Neural cell (in vitro differentiated cells): ENCODE data around the gene KCNE3. TPM values are rescaled to one million over a fixed set of nuclear protein-coding genes. Genes with fewer than 3 reads are reported as not detected.

Source experiments
- H2AFZ ChIP-seq: fragments of 200-600, 300-800 bp; sonication (generic), shearing (Covaris generic); 2 replicates; pipeline ENCODE4 v1.6.0; 2014; ENCODE audit warnings: low read depth, mild to moderate bottlenecking, antibody characterized with exemption, low read length, moderate library complexity
- H3F3A ChIP-seq: fragments of 200-600 bp; shearing (Covaris generic); 2 replicates; pipeline ENCODE4 v1.6.1; 2016; ENCODE audit warnings: mild to moderate bottlenecking, moderate library complexity, mixed read lengths, antibody characterized with exemption, low read length; ENCODE audit not compliant: insufficient read depth, poor library complexity, severe bottlenecking
- H3K27ac ChIP-seq: fragments of 200-600, 300-800 bp; sonication (generic), shearing (Covaris generic); 2 replicates; pipeline ENCODE4 v1.5.1; 2014; ENCODE audit warnings: mild to moderate bottlenecking, low read length, moderate library complexity
- H3K27me3 ChIP-seq: fragments of 300-800, 200-600 bp; sonication (generic), shearing (Covaris generic); 2 replicates; pipeline ENCODE4 v1.6.0; 2014; ENCODE audit warnings: mild to moderate bottlenecking, low read depth, low read length, moderate library complexity; ENCODE audit not compliant: insufficient read depth
- H3K36me3 ChIP-seq: fragments of 300-800, 200-600 bp; sonication (generic), shearing (Covaris generic); 2 replicates; pipeline ENCODE4 v1.5.1; 2014; ENCODE audit warnings: mild to moderate bottlenecking, antibody characterized with exemption, low read length, moderate library complexity; ENCODE audit not compliant: insufficient read depth
- H3K4me2 ChIP-seq: fragments of 300-800, 200-600 bp; sonication (generic), shearing (Covaris generic); 2 replicates; pipeline ENCODE4 v1.6.0; 2014; ENCODE audit warnings: mild to moderate bottlenecking, low read length
- H3K4me3 ChIP-seq: fragments of 300-800, 200-600 bp; sonication (generic), shearing (Covaris generic); 2 replicates; pipeline ENCODE4 v1.5.1; 2014; ENCODE audit warnings: mild to moderate bottlenecking, low read length, moderate library complexity
- H3K79me2 ChIP-seq: fragments of 200-600 bp; shearing (Covaris generic); replicated peaks from 2 replicates; pipeline ENCODE4 v1.6.0; 2014; ENCODE audit warnings: mild to moderate bottlenecking, low read length, moderate library complexity; ENCODE audit not compliant: insufficient read depth
- H3K9ac ChIP-seq: fragments of 300-800, 200-600 bp; sonication (generic), shearing (Covaris generic); 2 replicates; pipeline ENCODE4 v1.6.1; 2016; ENCODE audit warnings: mild to moderate bottlenecking, low read length, mixed read lengths
- H3K9me2 ChIP-seq: fragments of 200-600 bp; shearing (Covaris generic); 2 replicates; pipeline ENCODE4 v1.6.1; 2016; ENCODE audit warnings: mild to moderate bottlenecking, low read length, mixed read lengths; ENCODE audit not compliant: insufficient read depth
- H3K9me3 ChIP-seq: fragments of 200-600, 300-800 bp; sonication (generic), shearing (Covaris generic); 2 replicates; pipeline ENCODE4 v1.6.1; 2016; ENCODE audit warnings: mild to moderate bottlenecking, mixed run types, low read length, moderate library complexity, mixed read lengths
- H4K20me1 ChIP-seq: fragments of 200-600 bp; shearing (Covaris generic); 2 replicates; pipeline ENCODE4 v1.6.1; 2016; ENCODE audit warnings: mild to moderate bottlenecking, mixed run types; ENCODE audit not compliant: insufficient read depth
- CTCF ChIP-seq: fragments of 450-650 bp; IDR thresholded peaks from 2 replicates; pipeline ENCODE4 v1.5.1; 2014; ENCODE audit warnings: antibody characterized with exemption, mild to moderate bottlenecking, moderate library complexity; ENCODE audit not compliant: poor library complexity, severe bottlenecking
- EP300 ChIP-seq: fragments of 450-650 bp; conservative IDR thresholded peaks from 2 replicates; pipeline ENCODE4 v1.6.1; 2014; ENCODE audit warnings: antibody characterized with exemption, mild to moderate bottlenecking, moderate library complexity; ENCODE audit not compliant: poor library complexity, severe bottlenecking
- EZH2 ChIP-seq: fragments of 200-600, 300-800 bp; shearing (Covaris generic), sonication (generic); IDR thresholded peaks from 2 replicates; pipeline ENCODE4 v1.6.1; 2014; ENCODE audit warnings: antibody characterized with exemption, low read length, borderline replicate concordance, mild to moderate bottlenecking; ENCODE audit not compliant: insufficient read depth, poor library complexity, severe bottlenecking
- MXI1 ChIP-seq: fragments of 450-650 bp; conservative IDR thresholded peaks from 2 replicates; pipeline ENCODE4 v1.6.1; 2014; ENCODE audit warnings: antibody characterized with exemption, mild to moderate bottlenecking; ENCODE audit not compliant: poor library complexity, severe bottlenecking
- POLR2AphosphoS5 ChIP-seq: IDR thresholded peaks from 2 replicates; pipeline ENCODE4 v1.6.1; 2012
- RAD21 ChIP-seq: fragments of 450-650 bp; conservative IDR thresholded peaks from 2 replicates; pipeline ENCODE4 v1.6.1; 2014; ENCODE audit warnings: antibody characterized with exemption, mild to moderate bottlenecking, moderate library complexity
- SMC3 ChIP-seq: fragments of 450-650 bp; conservative IDR thresholded peaks from 2 replicates; pipeline ENCODE4 v1.6.1; 2014; ENCODE audit warnings: antibody characterized with exemption, mild to moderate bottlenecking, moderate library complexity; ENCODE audit not compliant: poor library complexity
- polyA plus RNA-seq: library from polyadenylated mRNA; depleted of rRNA; stranded (reverse); fragments of >200 nt; gene quantifications from 2 replicates; pipeline ENCODE4 v1.2.3, GENCODE V29; 2014
- TF ChIP-seq, protein P1 (sequence below): IDR thresholded peaks from 2 replicates; pipeline ENCODE4 v1.6.1; 2012; ENCODE audit warnings: borderline replicate concordance

The KCNE3 gene
- polyA plus RNA-seq, 1 donor from 2014 or later = not detected

- Histone ChIP-seq H3K27ac (no peak overlapping the region), H3K9me3 (no peaks in the 10 kb centered on the region), H3F3A (no peaks in the 10 kb centered on the region), H3K27me3 (no peaks in the 10 kb centered on the region), H4K20me1 (no peaks in the 10 kb centered on the region), H3K4me2 (no peak overlapping the region), H3K79me2 (no peaks in the 10 kb centered on the region), H3K9ac (no peak overlapping the region), H3K9me2 (no peaks in the 10 kb centered on the region), H2AFZ (no peak overlapping the region), H3K36me3 (no peaks in the 10 kb centered on the region), H3K4me3 (no peak overlapping the region)
- no peak for TF ChIP-seq MXI1
- TF ChIP-seq SMC3 = no peak
- TF ChIP-seq, protein P1, sequence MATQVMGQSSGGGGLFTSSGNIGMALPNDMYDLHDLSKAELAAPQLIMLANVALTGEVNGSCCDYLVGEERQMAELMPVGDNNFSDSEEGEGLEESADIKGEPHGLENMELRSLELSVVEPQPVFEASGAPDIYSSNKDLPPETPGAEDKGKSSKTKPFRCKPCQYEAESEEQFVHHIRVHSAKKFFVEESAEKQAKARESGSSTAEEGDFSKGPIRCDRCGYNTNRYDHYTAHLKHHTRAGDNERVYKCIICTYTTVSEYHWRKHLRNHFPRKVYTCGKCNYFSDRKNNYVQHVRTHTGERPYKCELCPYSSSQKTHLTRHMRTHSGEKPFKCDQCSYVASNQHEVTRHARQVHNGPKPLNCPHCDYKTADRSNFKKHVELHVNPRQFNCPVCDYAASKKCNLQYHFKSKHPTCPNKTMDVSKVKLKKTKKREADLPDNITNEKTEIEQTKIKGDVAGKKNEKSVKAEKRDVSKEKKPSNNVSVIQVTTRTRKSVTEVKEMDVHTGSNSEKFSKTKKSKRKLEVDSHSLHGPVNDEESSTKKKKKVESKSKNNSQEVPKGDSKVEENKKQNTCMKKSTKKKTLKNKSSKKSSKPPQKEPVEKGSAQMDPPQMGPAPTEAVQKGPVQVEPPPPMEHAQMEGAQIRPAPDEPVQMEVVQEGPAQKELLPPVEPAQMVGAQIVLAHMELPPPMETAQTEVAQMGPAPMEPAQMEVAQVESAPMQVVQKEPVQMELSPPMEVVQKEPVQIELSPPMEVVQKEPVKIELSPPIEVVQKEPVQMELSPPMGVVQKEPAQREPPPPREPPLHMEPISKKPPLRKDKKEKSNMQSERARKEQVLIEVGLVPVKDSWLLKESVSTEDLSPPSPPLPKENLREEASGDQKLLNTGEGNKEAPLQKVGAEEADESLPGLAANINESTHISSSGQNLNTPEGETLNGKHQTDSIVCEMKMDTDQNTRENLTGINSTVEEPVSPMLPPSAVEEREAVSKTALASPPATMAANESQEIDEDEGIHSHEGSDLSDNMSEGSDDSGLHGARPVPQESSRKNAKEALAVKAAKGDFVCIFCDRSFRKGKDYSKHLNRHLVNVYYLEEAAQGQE = no peak
- TF ChIP-seq RAD21 = no peak
- TF ChIP-seq CTCF = no peak
- TF ChIP-seq POLR2AphosphoS5 = no peak
- no peak for TF ChIP-seq EZH2
- no peak for TF ChIP-seq EP300
Measured at GRCh38 chr11:74471668-74472429, 4.5 kb upstream of the KCNE3 start.

- Histone ChIP-seq H3F3A (no peaks in the 10 kb centered on the region), H3K27me3 (no peaks in the 10 kb centered on the region), H3K4me3 (no peak overlapping the region), H3K79me2 (no peaks in the 10 kb centered on the region), H4K20me1 (no peaks in the 10 kb centered on the region), H3K27ac (no peak overlapping the region), H3K9me2 (no peaks in the 10 kb centered on the region), H3K9me3 (no peaks in the 10 kb centered on the region), H3K4me2 (no peak overlapping the region), H2AFZ (no peak overlapping the region), H3K36me3 (no peaks in the 10 kb centered on the region), H3K9ac (no peak overlapping the region)
- TF ChIP-seq EZH2 = no peak
- TF ChIP-seq SMC3 = no peak
- no peak for TF ChIP-seq EP300
Measured at GRCh38 chr11:74471037-74471436, 3.7 kb upstream of the KCNE3 start.
